WTC11 (cell line): ENCODE data around the gene ALOX12. TPM values are rescaled to one million over a fixed set of nuclear protein-coding genes. Genes with fewer than 3 reads are reported as not detected.
"Not testable (repeated sequence)": the region's sequence is repeated elsewhere in the genome, so short reads cannot be mapped to it uniquely, and the experiment has no call there.

ENCODE experiments used
- ATAC-seq: fragments of 200-7000 bp; cut with Tn5 transposase; 2 replicates; pipeline ENCODE4 v1.10.0; 2021; ENCODE audit warnings: mild to moderate bottlenecking, moderate library complexity
- CTCF ChIA-PET: fragments of 300-600 bp; sonication (Branson Sonifier 250); formaldehyde crosslinking; loops from one replicate; lab custom pipeline; 2021; ENCODE audit warnings: antibody characterized with exemption; lab: Charles Lee
- POLR2A ChIA-PET: fragments of 350-600 bp; sonication (Branson Sonifier 250); formaldehyde crosslinking; loops from one replicate; lab custom pipeline; 2021; ENCODE audit warnings: antibody characterized with exemption; lab: Charles Lee
- DNase-seq: peaks from one replicate; pipeline ENCODE4 v3.0.0; 2021; ENCODE audit warnings: low spot score
- H3K27ac Mint-ChIP-seq: 2 replicates; pipeline ENCODE4 v1.8.0; 2021; ENCODE audit warnings: mixed read lengths
- H3K27me3 Mint-ChIP-seq: 2 replicates; pipeline ENCODE4 v1.8.0; 2021; ENCODE audit warnings: low read depth, mild to moderate bottlenecking, moderate library complexity, mixed read lengths
- H3K36me3 Mint-ChIP-seq: 2 replicates; pipeline ENCODE4 v1.8.0; 2021; ENCODE audit warnings: mixed read lengths
- H3K4me1 Mint-ChIP-seq: 2 replicates; pipeline ENCODE4 v1.8.0; 2022; ENCODE audit warnings: mixed read lengths
- H3K4me3 Mint-ChIP-seq: 2 replicates; pipeline ENCODE4 v1.8.0; 2021; ENCODE audit warnings: mild to moderate bottlenecking, moderate library complexity, mixed read lengths
- H3K9me3 Mint-ChIP-seq: 2 replicates; pipeline ENCODE4 v1.8.0; 2021; ENCODE audit warnings: mixed read lengths
- CBFB ChIP-seq: sonication (generic); formaldehyde crosslinking; IDR thresholded peaks from 2 replicates; pipeline ENCODE4 v1.8.1; 2022; ENCODE audit warnings: mild to moderate bottlenecking, low read depth, missing genetic modification reagents
- ETV6 ChIP-seq: sonication (generic); formaldehyde crosslinking; IDR thresholded peaks from 2 replicates; pipeline ENCODE4 v1.8.1; 2022; ENCODE audit warnings: mild to moderate bottlenecking, missing genetic modification reagents
- FOXP1 ChIP-seq: sonication (generic); formaldehyde crosslinking; IDR thresholded peaks from 2 replicates; pipeline ENCODE4 v1.8.0; 2022; ENCODE audit warnings: missing genetic modification reagents, mild to moderate bottlenecking, moderate library complexity, borderline replicate concordance
- IRF2 ChIP-seq: sonication (generic); formaldehyde crosslinking; IDR thresholded peaks from 2 replicates; pipeline ENCODE4 v1.8.0; 2022; ENCODE audit warnings: low read depth, missing genetic modification reagents, borderline replicate concordance
- NR1H2 ChIP-seq: sonication (generic); formaldehyde crosslinking; IDR thresholded peaks from 2 replicates; pipeline ENCODE4 v1.9.0; 2021; ENCODE audit warnings: mild to moderate bottlenecking, moderate library complexity, missing genetic modification reagents
- SOX15 ChIP-seq: fragments of 250-450 bp; sonication (Bioruptor Pico); IDR thresholded peaks from 2 replicates; pipeline ENCODE4 v1.9.0; 2021; ENCODE audit warnings: mild to moderate bottlenecking
- ZNF138 ChIP-seq: sonication (generic); formaldehyde crosslinking; conservative IDR thresholded peaks from 2 replicates; pipeline ENCODE4 v1.8.1; 2022; ENCODE audit warnings: mild to moderate bottlenecking, moderate library complexity, missing genetic modification reagents
- total RNA-seq: library from RNA; stranded (reverse); gene quantifications from 3 replicates; pipeline ENCODE4 v1.2.3, GENCODE V29; 2021
- TF ChIP-seq, protein P1 (sequence below): sonication (generic); formaldehyde crosslinking; conservative IDR thresholded peaks from 2 replicates; pipeline ENCODE4 v1.8.1; 2023; ENCODE audit warnings: mild to moderate bottlenecking, low read depth, missing genetic modification reagents, moderate library complexity
- TF ChIP-seq, protein P2 (sequence below): sonication (generic); formaldehyde crosslinking; IDR thresholded peaks from 2 replicates; pipeline ENCODE4 v1.8.0; 2022; ENCODE audit warnings: mild to moderate bottlenecking, missing genetic modification reagents
- TF ChIP-seq, protein P3 (sequence below): sonication (generic); formaldehyde crosslinking; IDR thresholded peaks from 2 replicates; pipeline ENCODE4 v1.8.1; 2022; ENCODE audit warnings: mild to moderate bottlenecking, missing genetic modification reagents, moderate library complexity, borderline replicate concordance
- TF ChIP-seq, protein P4 (sequence below): sonication (generic); formaldehyde crosslinking; IDR thresholded peaks from 2 replicates; pipeline ENCODE4 v1.8.1; 2023; ENCODE audit warnings: mild to moderate bottlenecking, moderate library complexity, missing genetic modification reagents
- TF ChIP-seq, protein P5 (sequence below): sonication (generic); formaldehyde crosslinking; IDR thresholded peaks from 2 replicates; pipeline ENCODE4 v1.8.1; 2022; ENCODE audit warnings: low read depth, mild to moderate bottlenecking, moderate library complexity, missing genetic modification reagents, borderline replicate concordance
- TF ChIP-seq, protein P6 (sequence below): sonication (generic); formaldehyde crosslinking; IDR thresholded peaks from 2 replicates; pipeline ENCODE4 v1.8.0; 2022; ENCODE audit warnings: mild to moderate bottlenecking, missing genetic modification reagents
- TF ChIP-seq, protein P7 (sequence below): fragments of 200-600 bp; IDR thresholded peaks from 2 replicates; pipeline ENCODE4 v1.8.0; 2022; ENCODE audit warnings: antibody characterized with exemption
- TF ChIP-seq, protein P8 (sequence below): fragments of 250-450 bp; sonication (Bioruptor Pico); IDR thresholded peaks from 2 replicates; pipeline ENCODE4 v1.9.0; 2021; ENCODE audit warnings: mild to moderate bottlenecking

The ALOX12 gene
- total RNA-seq, 1 experiment from 2014 or later = 1.9 TPM

DNA sequence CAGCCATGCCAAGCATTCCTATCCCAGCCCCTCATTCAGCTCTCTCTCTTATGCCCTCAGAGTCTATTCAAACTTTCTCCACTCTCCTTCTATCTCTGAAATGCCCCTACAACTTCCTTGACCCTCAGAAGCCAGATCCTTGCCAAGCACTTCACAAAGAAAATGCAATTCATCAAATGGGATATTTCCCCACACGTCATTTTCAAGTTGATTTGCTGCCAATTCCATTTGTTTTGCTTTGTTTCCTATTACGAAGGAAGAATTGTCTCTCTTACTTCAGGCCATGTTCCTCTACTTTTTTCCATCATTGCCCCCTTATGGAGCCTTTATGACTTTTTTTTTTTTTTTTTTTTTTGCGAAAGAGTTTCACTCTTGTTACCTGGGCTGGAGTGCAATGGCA, 9.2 kb upstream of the ALOX12 start:
- POLR2A ChIA-PET = no interaction called here
- TF ChIP-seq SOX15 (CRISPR knock-in tag) = no peak
- TF ChIP-seq IRF2 (CRISPR knock-in tag) = no peak
- TF ChIP-seq ETV6 (CRISPR knock-in tag) = no peak
- TF ChIP-seq, all 79 proteins: peak for 0
- Mint-ChIP-seq H3K27me3 (peaks cover 23% of the 10 kb centered on the region), H3K9me3 (no peaks in the 10 kb centered on the region), H3K27ac (no peak overlapping the region), H3K4me1 (no peaks in the 10 kb centered on the region), H3K4me3 (no peak overlapping the region), H3K36me3 (no peaks in the 10 kb centered on the region)
- DNase-seq = no peak
- CTCF ChIA-PET = interaction anchor here (0.6 to 1.2 kb wide), 2 partner anchors 73 to 77 kb away, joined by 3 to 5 read pairs; no protein-coding TSS in a partner anchor
- no peak for ATAC-seq

DNA sequence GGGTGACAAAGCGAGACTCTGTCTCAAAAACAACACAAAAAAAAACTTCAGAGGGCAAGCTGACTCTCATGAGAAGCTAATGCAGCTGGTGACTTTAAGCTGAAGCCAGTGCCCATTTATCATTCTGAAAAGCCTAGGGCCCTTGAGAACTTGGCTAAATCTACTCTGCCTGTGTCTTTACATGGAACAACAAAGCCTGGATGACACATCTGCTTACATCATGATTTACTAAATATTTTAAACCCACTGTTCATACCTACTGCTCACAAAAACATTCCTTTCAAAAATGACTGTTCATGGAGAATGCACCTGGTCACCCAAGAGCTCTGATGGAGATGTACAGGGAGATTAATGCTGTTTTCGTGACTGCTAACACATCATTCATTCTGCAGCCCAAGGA, 6.1 kb upstream of the ALOX12 start:
- no peak overlapping the region for H3K4me3 Mint-ChIP-seq
- H3K4me1 Mint-ChIP-seq = peaks cover 2% of the 10 kb centered on the region
- no peaks in the 10 kb centered on the region for H3K36me3 Mint-ChIP-seq
- ATAC-seq = no peak
- POLR2A ChIA-PET = interaction anchor here (0.6 kb wide), 1 partner anchor 58 kb away, joined by 3 read pairs; no protein-coding TSS in a partner anchor
- TF ChIP-seq, protein P1, sequence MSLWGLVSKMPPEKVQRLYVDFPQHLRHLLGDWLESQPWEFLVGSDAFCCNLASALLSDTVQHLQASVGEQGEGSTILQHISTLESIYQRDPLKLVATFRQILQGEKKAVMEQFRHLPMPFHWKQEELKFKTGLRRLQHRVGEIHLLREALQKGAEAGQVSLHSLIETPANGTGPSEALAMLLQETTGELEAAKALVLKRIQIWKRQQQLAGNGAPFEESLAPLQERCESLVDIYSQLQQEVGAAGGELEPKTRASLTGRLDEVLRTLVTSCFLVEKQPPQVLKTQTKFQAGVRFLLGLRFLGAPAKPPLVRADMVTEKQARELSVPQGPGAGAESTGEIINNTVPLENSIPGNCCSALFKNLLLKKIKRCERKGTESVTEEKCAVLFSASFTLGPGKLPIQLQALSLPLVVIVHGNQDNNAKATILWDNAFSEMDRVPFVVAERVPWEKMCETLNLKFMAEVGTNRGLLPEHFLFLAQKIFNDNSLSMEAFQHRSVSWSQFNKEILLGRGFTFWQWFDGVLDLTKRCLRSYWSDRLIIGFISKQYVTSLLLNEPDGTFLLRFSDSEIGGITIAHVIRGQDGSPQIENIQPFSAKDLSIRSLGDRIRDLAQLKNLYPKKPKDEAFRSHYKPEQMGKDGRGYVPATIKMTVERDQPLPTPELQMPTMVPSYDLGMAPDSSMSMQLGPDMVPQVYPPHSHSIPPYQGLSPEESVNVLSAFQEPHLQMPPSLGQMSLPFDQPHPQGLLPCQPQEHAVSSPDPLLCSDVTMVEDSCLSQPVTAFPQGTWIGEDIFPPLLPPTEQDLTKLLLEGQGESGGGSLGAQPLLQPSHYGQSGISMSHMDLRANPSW = no peak
- TF ChIP-seq NR1H2 (CRISPR knock-in tag) = no peak
- TF ChIP-seq, protein P2, sequence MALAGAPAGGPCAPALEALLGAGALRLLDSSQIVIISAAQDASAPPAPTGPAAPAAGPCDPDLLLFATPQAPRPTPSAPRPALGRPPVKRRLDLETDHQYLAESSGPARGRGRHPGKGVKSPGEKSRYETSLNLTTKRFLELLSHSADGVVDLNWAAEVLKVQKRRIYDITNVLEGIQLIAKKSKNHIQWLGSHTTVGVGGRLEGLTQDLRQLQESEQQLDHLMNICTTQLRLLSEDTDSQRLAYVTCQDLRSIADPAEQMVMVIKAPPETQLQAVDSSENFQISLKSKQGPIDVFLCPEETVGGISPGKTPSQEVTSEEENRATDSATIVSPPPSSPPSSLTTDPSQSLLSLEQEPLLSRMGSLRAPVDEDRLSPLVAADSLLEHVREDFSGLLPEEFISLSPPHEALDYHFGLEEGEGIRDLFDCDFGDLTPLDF (CRISPR knock-in tag) = no peak
- TF ChIP-seq SOX15 (CRISPR knock-in tag) = no peak
- TF ChIP-seq, protein P3, sequence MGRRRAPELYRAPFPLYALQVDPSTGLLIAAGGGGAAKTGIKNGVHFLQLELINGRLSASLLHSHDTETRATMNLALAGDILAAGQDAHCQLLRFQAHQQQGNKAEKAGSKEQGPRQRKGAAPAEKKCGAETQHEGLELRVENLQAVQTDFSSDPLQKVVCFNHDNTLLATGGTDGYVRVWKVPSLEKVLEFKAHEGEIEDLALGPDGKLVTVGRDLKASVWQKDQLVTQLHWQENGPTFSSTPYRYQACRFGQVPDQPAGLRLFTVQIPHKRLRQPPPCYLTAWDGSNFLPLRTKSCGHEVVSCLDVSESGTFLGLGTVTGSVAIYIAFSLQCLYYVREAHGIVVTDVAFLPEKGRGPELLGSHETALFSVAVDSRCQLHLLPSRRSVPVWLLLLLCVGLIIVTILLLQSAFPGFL = no peak
- no peak for TF ChIP-seq CBFB (CRISPR knock-in tag)
- no peak for TF ChIP-seq FOXP1 (CRISPR knock-in tag)
- TF ChIP-seq, protein P4, sequence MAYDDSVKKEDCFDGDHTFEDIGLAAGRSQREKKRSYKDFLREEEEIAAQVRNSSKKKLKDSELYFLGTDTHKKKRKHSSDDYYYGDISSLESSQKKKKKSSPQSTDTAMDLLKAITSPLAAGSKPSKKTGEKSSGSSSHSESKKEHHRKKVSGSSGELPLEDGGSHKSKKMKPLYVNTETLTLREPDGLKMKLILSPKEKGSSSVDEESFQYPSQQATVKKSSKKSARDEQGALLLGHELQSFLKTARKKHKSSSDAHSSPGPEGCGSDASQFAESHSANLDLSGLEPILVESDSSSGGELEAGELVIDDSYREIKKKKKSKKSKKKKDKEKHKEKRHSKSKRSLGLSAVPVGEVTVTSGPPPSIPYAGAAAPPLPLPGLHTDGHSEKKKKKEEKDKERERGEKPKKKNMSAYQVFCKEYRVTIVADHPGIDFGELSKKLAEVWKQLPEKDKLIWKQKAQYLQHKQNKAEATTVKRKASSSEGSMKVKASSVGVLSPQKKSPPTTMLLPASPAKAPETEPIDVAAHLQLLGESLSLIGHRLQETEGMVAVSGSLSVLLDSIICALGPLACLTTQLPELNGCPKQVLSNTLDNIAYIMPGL (CRISPR knock-in tag) = no peak
- TF ChIP-seq ZNF138 (CRISPR knock-in tag) = no peak
- TF ChIP-seq, protein P5, sequence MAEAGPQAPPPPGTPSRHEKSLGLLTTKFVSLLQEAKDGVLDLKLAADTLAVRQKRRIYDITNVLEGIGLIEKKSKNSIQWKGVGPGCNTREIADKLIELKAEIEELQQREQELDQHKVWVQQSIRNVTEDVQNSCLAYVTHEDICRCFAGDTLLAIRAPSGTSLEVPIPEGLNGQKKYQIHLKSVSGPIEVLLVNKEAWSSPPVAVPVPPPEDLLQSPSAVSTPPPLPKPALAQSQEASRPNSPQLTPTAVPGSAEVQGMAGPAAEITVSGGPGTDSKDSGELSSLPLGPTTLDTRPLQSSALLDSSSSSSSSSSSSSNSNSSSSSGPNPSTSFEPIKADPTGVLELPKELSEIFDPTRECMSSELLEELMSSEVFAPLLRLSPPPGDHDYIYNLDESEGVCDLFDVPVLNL (CRISPR knock-in tag) = no peak
- TF ChIP-seq, protein P6, sequence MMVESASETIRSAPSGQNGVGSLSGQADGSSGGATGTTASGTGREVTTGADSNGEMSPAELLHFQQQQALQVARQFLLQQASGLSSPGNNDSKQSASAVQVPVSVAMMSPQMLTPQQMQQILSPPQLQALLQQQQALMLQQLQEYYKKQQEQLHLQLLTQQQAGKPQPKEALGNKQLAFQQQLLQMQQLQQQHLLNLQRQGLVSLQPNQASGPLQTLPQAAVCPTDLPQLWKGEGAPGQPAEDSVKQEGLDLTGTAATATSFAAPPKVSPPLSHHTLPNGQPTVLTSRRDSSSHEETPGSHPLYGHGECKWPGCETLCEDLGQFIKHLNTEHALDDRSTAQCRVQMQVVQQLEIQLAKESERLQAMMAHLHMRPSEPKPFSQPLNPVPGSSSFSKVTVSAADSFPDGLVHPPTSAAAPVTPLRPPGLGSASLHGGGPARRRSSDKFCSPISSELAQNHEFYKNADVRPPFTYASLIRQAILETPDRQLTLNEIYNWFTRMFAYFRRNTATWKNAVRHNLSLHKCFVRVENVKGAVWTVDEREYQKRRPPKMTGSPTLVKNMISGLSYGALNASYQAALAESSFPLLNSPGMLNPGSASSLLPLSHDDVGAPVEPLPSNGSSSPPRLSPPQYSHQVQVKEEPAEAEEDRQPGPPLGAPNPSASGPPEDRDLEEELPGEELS = no peak
- TF ChIP-seq, protein P7, sequence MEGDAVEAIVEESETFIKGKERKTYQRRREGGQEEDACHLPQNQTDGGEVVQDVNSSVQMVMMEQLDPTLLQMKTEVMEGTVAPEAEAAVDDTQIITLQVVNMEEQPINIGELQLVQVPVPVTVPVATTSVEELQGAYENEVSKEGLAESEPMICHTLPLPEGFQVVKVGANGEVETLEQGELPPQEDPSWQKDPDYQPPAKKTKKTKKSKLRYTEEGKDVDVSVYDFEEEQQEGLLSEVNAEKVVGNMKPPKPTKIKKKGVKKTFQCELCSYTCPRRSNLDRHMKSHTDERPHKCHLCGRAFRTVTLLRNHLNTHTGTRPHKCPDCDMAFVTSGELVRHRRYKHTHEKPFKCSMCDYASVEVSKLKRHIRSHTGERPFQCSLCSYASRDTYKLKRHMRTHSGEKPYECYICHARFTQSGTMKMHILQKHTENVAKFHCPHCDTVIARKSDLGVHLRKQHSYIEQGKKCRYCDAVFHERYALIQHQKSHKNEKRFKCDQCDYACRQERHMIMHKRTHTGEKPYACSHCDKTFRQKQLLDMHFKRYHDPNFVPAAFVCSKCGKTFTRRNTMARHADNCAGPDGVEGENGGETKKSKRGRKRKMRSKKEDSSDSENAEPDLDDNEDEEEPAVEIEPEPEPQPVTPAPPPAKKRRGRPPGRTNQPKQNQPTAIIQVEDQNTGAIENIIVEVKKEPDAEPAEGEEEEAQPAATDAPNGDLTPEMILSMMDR = no peak
- TF ChIP-seq, protein P8, sequence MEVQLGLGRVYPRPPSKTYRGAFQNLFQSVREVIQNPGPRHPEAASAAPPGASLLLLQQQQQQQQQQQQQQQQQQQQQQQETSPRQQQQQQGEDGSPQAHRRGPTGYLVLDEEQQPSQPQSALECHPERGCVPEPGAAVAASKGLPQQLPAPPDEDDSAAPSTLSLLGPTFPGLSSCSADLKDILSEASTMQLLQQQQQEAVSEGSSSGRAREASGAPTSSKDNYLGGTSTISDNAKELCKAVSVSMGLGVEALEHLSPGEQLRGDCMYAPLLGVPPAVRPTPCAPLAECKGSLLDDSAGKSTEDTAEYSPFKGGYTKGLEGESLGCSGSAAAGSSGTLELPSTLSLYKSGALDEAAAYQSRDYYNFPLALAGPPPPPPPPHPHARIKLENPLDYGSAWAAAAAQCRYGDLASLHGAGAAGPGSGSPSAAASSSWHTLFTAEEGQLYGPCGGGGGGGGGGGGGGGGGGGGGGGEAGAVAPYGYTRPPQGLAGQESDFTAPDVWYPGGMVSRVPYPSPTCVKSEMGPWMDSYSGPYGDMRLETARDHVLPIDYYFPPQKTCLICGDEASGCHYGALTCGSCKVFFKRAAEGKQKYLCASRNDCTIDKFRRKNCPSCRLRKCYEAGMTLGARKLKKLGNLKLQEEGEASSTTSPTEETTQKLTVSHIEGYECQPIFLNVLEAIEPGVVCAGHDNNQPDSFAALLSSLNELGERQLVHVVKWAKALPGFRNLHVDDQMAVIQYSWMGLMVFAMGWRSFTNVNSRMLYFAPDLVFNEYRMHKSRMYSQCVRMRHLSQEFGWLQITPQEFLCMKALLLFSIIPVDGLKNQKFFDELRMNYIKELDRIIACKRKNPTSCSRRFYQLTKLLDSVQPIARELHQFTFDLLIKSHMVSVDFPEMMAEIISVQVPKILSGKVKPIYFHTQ (CRISPR knock-in tag) = no peak
- no peak for DNase-seq
- no peaks in the 10 kb centered on the region for H3K9me3 Mint-ChIP-seq
- CTCF ChIA-PET = interaction anchor here (0.8 to 1.4 kb wide), 4 partner anchors 79 to 288 kb away, joined by 3 to 5 read pairs (median 4); no protein-coding TSS in a partner anchor
- H3K27ac Mint-ChIP-seq = no peak overlapping the region
- peaks cover 42% of the 10 kb centered on the region for H3K27me3 Mint-ChIP-seq

DNA sequence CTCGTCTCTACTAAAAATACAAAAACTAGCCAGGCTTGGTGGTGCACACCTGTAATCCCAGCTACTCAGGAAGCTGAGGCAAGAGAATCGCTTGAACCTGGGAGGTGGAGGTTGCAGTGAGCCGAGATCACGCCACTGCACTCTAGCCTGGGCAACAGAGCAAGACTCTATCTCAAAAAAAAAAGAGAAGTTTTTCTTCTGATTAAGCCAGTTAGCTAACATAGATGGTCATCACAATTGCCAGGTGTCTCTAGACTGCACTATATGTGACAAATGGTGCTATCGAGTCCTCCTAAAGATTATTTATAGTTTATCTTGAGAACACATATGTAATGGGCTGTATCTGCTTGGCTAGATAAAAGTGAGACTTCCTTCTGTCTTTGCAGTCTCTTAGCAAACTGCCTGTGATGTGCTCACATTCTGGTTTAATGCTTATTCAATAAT, 2.2 kb upstream of the ALOX12 start:
- CTCF ChIA-PET = interaction anchor here (0.8 to 2.3 kb wide), 2 partner anchors 8 to 11 kb away, joined by 3 to 7 read pairs; no protein-coding TSS in a partner anchor
- H3K27me3 Mint-ChIP-seq = peaks cover 58% of the 10 kb centered on the region
- H3K9me3 Mint-ChIP-seq, H3K4me3 Mint-ChIP-seq, DNase-seq, H3K36me3 Mint-ChIP-seq, H3K4me1 Mint-ChIP-seq, POLR2A ChIA-PET, H3K27ac Mint-ChIP-seq, ATAC-seq: not testable (repeated sequence)
